Thyroid gland (tissue), 4 donors: ENCODE data around the gene RELT.

ENCODE experiments used
- CTCF ChIP-seq, 6 experiments: fragments of 200-600 bp in 3 of 6; fragments of 450-650 bp in 3 of 6; sonication (generic) in 3 of 6; IDR thresholded peaks; one replicate each; pipeline ENCODE4 v1.5.1; 2016 to 2019; ENCODE audit warnings: antibody characterized with exemption in 6 of 6, mild to moderate bottlenecking in 2 of 6, inconsistent platforms in 1 of 6, moderate library complexity in 1 of 6
- POLR2A ChIP-seq, 2 donors: fragments of 450-650 bp; IDR thresholded peaks; one replicate each; pipeline ENCODE4 v1.6.1; 2017; ENCODE audit warnings: antibody characterized with exemption in 2 of 2, mild to moderate bottlenecking in 2 of 2, moderate library complexity in 1 of 2

DNA sequence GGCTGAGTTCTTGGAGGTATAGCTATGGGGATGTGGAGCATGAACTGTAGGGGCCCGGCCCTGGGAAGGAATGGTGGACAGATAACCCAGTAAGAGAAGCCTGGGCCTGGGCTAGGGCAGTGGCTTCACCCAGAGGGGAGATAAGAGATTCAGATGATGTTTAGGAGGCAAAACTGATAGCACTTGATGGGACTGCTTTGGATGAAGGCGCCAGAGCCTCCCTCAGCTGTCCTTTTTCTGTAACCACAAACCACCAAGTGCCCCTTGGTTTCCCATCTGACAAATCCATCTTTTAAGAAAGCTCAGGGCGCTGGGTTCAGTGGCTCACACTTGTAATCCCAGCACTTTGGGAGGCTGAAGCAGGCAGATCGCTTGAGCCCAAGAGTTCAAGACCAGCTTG is 23.4 kb downstream of the RELT start:
- no peak for TF ChIP-seq CTCF (IDR thresholded peaks at IDR 0.05)
- no peak for TF ChIP-seq POLR2A (IDR thresholded peaks at IDR 0.05)
